Osteoblast (primary cell): ENCODE results near the gene SMAP2. TPM values are rescaled to one million over a fixed set of nuclear protein-coding genes. Genes with fewer than 3 reads are reported as not detected.
A peak's percentile ranks its signal among the peaks of the same experiment; 100 is the strongest.

Experiments used
- DNase-seq: peaks from one replicate; pipeline ENCODE4 v3.0.0; 2011; ENCODE audit warnings: low spot score, mixed read lengths; ENCODE audit not compliant: insufficient read length; ENCODE audit errors: missing footprints
- H2AFZ ChIP-seq: 2 replicates; pipeline ENCODE4 v1.6.0; 2011; ENCODE audit warnings: mild to moderate bottlenecking, low read length
- H3K27ac ChIP-seq: 2 replicates; pipeline ENCODE4 v1.5.1; 2011; ENCODE audit warnings: mild to moderate bottlenecking, low read depth, low read length, moderate library complexity
- H3K27me3 ChIP-seq: 2 replicates; pipeline ENCODE4 v1.6.0; 2012; ENCODE audit warnings: mild to moderate bottlenecking, control low read depth, inconsistent platforms, low read length, moderate library complexity; ENCODE audit not compliant: insufficient read depth
- H3K36me3 ChIP-seq: 2 replicates; pipeline ENCODE4 v1.5.1; 2011; ENCODE audit warnings: mild to moderate bottlenecking, low read length, control low read depth, moderate library complexity; ENCODE audit not compliant: insufficient read depth
- H3K4me1 ChIP-seq: 2 replicates; pipeline ENCODE4 v1.5.1; 2011; ENCODE audit warnings: mild to moderate bottlenecking, low read length, control low read depth, moderate library complexity; ENCODE audit not compliant: insufficient read depth
- H3K4me2 ChIP-seq: 2 replicates; pipeline ENCODE4 v1.6.0; 2011; ENCODE audit warnings: mild to moderate bottlenecking, low read length; ENCODE audit not compliant: insufficient read depth
- H3K4me3 ChIP-seq: fragments of 200-600 bp; sonication (generic); 3 replicates; pipeline ENCODE4 v1.5.1; 2012; ENCODE audit warnings: mild to moderate bottlenecking, low read length, inconsistent platforms; ENCODE audit not compliant: insufficient read depth
- H3K79me2 ChIP-seq: 2 replicates; pipeline ENCODE4 v1.6.0; 2012; ENCODE audit warnings: mild to moderate bottlenecking, low read length, control low read depth, inconsistent platforms; ENCODE audit not compliant: insufficient read depth
- H3K9me3 ChIP-seq: 2 replicates; pipeline ENCODE4 v1.5.1; 2011; ENCODE audit warnings: low read depth, low read length, control low read depth
- H4K20me1 ChIP-seq: 2 replicates; pipeline ENCODE4 v1.6.0; 2012; ENCODE audit warnings: mild to moderate bottlenecking, low read length, control low read depth; ENCODE audit not compliant: insufficient read depth
- total RNA-seq: library from RNA; depleted of rRNA; stranded (reverse); fragments of >200 nt; gene quantifications from 2 replicates; pipeline ENCODE4 v1.2.3, GENCODE V29; 2012
- TF ChIP-seq, protein P1 (sequence below): IDR thresholded peaks from 2 replicates; pipeline ENCODE4 v1.5.1; 2011; ENCODE audit warnings: mild to moderate bottlenecking, low read depth, low read length, moderate library complexity; ENCODE audit errors: extremely low read depth

SMAP2 gene
- total RNA-seq, 1 donor: 20.3 TPM

DNA sequence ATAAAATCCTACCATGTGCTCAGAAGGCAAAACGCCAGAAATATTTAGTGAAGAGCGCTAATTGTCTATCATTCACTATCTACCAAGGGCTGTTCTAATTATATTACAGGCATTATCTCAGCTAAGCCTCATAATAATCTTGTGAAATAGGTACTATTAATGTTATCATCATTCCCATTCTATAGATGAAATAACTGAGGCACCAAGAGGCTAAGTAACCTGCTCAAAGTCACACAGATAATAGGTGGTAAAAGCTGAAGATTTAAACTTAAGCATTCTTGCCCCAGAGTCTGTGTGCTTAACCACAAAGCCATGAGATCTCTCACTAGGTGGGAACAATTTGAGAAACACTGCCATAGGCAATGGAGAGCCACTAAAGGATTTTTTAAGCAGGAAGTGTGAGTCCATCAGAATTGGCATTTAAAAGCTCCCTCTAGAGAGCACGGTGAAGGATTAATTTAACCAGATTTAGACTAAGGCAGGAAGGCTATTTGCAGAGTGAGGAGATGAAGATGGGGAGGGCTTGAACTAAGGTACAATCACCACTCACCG is 1.7 kb upstream of the SMAP2 start:
- Histone ChIP-seq H3K4me3 (no peak overlapping the region), H2AFZ (no peak overlapping the region), H4K20me1 (no peaks in the 10 kb centered on the region), H3K79me2 (peaks cover 24% of the 10 kb centered on the region), H3K36me3 (peaks cover 4% of the 10 kb centered on the region), H3K27ac (no peak overlapping the region), H3K4me1 (peaks cover 17% of the 10 kb centered on the region), H3K4me2 (no peak overlapping the region), H3K9me3 (no peaks in the 10 kb centered on the region), H3K27me3 (no peaks in the 10 kb centered on the region)
- TF ChIP-seq, protein P1, sequence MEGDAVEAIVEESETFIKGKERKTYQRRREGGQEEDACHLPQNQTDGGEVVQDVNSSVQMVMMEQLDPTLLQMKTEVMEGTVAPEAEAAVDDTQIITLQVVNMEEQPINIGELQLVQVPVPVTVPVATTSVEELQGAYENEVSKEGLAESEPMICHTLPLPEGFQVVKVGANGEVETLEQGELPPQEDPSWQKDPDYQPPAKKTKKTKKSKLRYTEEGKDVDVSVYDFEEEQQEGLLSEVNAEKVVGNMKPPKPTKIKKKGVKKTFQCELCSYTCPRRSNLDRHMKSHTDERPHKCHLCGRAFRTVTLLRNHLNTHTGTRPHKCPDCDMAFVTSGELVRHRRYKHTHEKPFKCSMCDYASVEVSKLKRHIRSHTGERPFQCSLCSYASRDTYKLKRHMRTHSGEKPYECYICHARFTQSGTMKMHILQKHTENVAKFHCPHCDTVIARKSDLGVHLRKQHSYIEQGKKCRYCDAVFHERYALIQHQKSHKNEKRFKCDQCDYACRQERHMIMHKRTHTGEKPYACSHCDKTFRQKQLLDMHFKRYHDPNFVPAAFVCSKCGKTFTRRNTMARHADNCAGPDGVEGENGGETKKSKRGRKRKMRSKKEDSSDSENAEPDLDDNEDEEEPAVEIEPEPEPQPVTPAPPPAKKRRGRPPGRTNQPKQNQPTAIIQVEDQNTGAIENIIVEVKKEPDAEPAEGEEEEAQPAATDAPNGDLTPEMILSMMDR: no peak
- no peak for DNase-seq

DNA sequence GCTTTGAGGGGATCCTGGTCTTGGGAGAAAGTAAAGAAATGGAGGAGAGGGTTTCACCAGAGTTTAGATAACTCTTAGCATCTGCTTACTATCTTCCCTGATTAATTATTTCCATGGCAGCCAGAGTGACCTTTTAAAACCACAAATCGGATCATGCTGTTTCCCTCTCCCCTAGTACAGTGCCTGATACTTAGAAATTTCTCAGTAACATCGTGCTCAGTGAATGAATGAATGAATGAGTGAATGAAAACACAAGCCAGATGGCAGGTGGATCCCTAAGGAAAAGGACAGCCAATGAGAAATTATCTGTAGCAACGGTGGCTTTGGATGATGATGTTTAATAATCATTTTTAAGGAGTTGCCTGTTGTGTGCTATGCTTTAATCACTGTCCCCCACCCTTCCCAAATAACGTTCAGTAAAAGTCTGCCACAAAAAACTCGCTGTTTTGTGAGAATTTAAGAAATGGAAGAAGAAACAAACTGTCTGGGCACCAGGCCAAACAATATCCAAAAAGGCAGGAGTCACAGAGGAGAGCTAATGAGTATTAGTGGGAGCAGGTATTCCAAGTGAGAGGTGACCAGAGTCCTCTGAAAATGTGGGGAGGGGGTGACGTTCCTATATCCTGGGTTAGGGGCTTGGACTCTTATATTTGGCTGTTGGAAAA is 737 bp upstream of the SMAP2 start:
- TF ChIP-seq, protein P1: no peak
- H4K20me1 ChIP-seq: no peaks in the 10 kb centered on the region
- no peak for DNase-seq
- peaks cover 4% of the 10 kb centered on the region for H3K36me3 ChIP-seq
- peak overlapping the region; percentile 94 for H3K4me3 ChIP-seq
- peaks cover 34% of the 10 kb centered on the region for H3K79me2 ChIP-seq
- peak overlapping the region; percentile 63 for H3K4me2 ChIP-seq
- H3K27ac ChIP-seq: no peak overlapping the region
- H3K27me3 ChIP-seq: no peaks in the 10 kb centered on the region
- H3K9me3 ChIP-seq: no peaks in the 10 kb centered on the region
- H3K4me1 ChIP-seq: peaks cover 25% of the 10 kb centered on the region
- no peak overlapping the region for H2AFZ ChIP-seq

DNA sequence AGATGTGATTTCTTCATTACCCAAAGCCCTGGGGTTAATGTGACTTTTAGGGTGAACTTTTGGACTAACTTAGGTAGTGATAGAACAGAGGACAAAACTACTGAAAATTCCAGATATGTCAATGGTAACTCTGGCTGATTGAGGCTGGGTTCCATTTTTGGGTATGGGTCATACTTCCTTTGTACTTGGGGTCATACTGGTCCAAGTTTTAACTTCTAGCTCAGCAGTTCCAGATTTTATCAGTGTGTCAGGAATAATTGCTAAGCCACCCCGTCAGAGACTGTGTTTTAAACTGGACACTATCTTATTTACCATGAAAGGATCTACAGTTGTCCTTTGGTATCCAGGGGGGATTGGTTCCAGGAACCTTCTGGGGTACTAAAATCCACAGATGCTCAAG is 4.0 kb downstream of the SMAP2 start:
- TF ChIP-seq, protein P1: no peak
- no peaks in the 10 kb centered on the region for H3K9me3 ChIP-seq
- no peak overlapping the region for H2AFZ ChIP-seq
- peaks cover 60% of the 10 kb centered on the region for H3K4me1 ChIP-seq
- H4K20me1 ChIP-seq: no peaks in the 10 kb centered on the region
- H3K79me2 ChIP-seq: peaks cover 70% of the 10 kb centered on the region
- DNase-seq: no peak
- no peaks in the 10 kb centered on the region for H3K27me3 ChIP-seq
- no peak overlapping the region for H3K4me3 ChIP-seq
- no peak overlapping the region for H3K27ac ChIP-seq
- H3K4me2 ChIP-seq: no peak overlapping the region
- peaks cover 4% of the 10 kb centered on the region for H3K36me3 ChIP-seq

DNA sequence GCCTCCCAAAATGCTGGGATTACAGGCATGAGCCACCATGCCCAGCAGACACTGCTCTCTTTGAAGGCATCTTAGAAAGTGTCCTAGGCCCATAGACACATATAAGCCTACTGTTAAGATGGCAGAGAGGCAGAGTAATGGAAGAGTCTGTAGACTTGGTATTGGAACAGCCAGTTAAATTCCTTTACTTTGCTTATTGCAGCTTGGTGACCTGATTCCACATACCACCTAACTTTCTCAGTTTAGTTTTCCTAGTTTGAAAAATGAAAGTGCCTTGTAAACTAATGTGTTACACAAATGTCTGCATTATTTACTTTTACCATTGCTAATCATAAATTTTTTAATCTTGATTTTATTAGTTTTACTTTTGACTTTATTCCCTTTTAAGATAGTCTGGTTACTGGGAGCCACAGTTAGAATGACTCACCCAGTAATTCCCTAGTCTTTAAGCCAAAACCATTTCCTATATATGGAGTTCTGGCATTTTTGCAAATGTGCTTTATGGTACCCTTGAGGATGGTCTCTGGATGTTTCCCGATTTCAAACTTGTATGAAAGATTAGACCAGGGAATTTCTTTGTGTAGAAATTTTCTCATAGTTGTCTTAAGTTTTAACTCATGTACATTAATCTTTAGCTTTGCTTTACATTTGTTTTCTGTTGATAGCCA is 6.4 kb downstream of the SMAP2 start:
- H3K27me3 ChIP-seq: no peaks in the 10 kb centered on the region
- H3K27ac ChIP-seq: peak overlapping the region; percentile 22
- H4K20me1 ChIP-seq: peaks cover 3% of the 10 kb centered on the region
- TF ChIP-seq, protein P1: no peak
- H3K4me1 ChIP-seq: peaks cover 79% of the 10 kb centered on the region
- peak; percentile 44 for DNase-seq
- peak overlapping the region; percentile 29 for H3K4me2 ChIP-seq
- no peak overlapping the region for H2AFZ ChIP-seq
- H3K9me3 ChIP-seq: no peaks in the 10 kb centered on the region
- H3K79me2 ChIP-seq: peaks cover 81% of the 10 kb centered on the region
- no peak overlapping the region for H3K4me3 ChIP-seq
- peaks cover 4% of the 10 kb centered on the region for H3K36me3 ChIP-seq
